Glomerular endothelial cell (primary cell): ENCODE data around the gene PRPF19. TPM values are rescaled to one million over a fixed set of nuclear protein-coding genes. Genes with fewer than 3 reads are reported as not detected.

ENCODE experiments used
- DNase-seq: peaks from one replicate; pipeline ENCODE4 v3.0.0-alpha.2; 2011; ENCODE audit warnings: low read depth, low spot score; ENCODE audit errors: extremely low read depth
- total RNA-seq: library from RNA; depleted of rRNA; stranded (reverse); fragments of >200 nt; gene quantifications from 2 replicates; pipeline ENCODE4 v1.2.3, GENCODE V29; 2015

Gene PRPF19
- total RNA-seq, 1 donor from 2014 or later = 98.2 TPM

GRCh38 chr11:60862171-60862570 lies 44.2 kb downstream of the PRPF19 start:
- no peak for DNase-seq

DNA sequence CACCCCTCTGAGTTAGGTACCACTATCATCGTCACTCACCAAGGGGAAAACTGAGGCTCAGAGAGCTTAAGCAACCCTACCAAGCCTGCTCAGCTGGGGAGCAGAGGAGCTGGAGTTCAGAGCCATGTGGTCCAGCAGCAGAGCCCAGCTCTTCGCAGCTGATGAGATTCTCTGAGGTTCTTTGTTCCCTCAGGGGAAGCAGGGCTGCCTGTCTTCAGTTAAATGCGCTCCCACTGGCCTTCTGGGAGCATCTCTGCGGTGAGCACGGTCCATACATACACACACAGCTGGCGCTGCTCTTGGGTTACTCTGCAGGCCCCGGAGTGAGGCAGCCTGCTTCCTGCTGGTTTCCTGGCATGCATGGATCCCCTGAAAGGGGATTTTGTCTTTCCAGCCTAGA lies 45.4 kb downstream of the PRPF19 start:
- no peak for DNase-seq

- DNase-seq = no peak
Observed at GRCh38 chr11:60859616-60860250, 46.7 kb downstream of the PRPF19 start.

- no peak for DNase-seq
Observed at GRCh38 chr11:60858731-60859464, 47.5 kb downstream of the PRPF19 start.

- DNase-seq = no peak
Observed at GRCh38 chr11:60858236-60858635, 48.1 kb downstream of the PRPF19 start.

DNA sequence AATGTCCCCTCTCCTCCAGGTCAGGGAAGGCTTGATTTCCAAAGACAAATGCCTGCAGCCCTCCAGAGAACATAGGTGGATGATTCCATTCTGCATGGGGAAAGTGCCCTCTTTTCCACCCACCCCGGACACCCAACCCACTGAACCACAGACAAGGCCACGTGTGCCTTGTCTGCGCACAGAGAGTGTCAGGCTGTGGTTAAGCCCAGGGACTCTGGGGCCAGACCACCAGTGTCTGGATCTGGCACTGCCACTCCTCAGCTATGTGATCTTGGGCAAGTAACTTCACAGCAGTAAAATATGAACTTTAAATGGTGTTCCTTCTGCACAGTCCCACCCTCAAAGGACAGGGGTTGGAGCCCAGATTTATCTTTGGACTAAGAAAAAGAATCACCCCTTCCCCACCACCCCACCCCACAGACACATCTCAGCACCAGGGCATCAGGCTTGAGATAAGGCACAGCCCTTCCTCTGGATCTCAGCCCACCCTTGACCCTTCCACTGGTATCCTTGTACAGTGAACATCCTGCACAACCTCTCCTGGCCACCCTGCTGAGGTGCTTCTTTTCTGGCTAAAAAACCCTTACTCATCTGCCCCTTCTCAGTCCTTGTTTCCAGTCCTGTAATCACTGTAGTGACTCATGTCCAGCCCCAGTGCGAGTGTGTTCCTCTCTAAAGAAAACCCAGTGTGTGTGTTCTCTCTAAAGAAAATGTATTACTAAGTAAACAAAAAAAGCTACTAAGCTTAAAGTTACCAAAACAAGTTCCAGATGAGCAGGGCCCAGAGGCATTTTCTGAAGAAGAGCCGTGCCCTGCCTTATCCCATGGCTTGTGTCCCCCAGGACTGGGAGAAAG lies 48.8 kb downstream of the PRPF19 start:
- DNase-seq = no peak

GRCh38 chr11:60855726-60856633 lies 50.4 kb downstream of the PRPF19 start, which contains the start of gene PTGDR2:
Gene PTGDR2 (minus strand): TSS chr11:60855950. CDS start chr11:60853722, 2,228 bp downstream.
- DNase-seq = no peak

DNA sequence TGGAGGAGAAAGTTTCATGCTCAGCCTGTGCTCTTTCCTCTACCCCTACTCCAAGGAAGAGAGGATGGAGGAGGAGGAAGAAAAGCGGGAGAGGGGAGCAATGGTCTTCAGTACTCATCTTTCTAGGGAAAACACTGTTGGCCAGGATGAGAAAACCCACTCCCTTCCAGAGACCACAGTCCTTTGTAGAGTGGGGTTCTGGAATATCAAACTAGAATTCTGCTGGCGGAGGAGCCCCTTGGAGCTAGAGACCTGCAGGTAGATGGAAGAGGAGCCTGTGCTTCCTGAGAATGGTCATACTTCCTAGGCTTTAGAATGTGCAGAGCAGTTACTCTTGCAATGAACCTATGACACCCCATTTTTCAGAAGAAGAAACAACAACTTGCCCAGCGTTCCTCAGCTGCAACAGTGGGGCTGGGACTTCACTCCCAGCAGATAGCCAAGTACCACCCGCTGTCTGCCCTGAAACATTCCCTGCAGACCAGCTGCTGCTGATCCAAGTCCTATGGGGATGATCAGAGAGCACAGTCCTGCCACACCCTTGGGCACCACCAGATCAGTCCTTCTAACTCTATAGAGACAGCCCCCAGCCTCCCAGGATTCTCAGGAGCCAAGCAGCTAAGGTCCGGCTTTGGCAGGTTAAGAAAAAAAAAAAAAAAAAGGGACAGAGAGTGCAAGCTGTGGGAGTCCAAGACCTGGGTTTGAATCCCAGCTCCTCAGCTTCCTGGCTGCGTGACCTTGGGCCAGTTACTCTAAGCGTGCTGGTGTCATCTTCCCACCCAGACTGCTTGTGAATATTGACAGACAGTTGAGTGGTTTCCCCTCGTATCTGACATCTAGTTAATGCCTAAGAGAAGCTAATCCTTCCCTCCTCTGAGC lies 51.3 kb downstream of the PRPF19 start:
- DNase-seq = no peak

DNA sequence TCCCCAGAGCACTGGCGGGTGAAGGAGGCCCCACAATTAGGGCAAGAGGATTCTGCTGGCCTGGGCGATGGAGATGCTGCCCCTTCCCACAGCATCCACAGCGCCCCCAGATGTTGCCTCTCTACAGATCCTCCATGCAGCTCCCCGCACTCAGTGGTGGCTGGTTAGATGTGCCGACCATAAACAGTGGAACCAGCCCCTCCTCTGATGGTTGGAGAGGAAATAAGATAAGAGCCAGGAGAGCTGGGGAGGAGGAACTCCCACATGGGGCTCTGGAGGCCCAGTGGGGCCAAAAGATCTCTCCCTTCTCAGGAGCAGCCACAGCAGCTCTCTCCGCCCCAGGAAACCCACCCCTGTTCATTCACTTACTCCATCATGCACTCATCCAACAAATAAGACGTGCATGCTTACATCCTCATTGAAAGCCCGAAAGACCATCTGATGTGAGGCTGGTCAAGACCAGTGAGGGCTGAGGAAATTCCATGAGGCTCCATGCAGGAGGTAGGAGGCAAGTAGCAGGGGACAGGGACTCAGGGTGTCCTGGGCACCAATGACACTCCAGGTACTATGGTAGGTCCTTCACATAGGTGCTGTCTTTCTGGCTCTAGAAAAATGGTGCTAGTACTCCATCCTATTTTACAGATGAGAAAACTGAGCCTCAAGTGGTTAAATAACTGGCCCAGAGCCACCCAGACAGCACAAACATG lies 52.1 kb downstream of the PRPF19 start:
- no peak for DNase-seq

DNA sequence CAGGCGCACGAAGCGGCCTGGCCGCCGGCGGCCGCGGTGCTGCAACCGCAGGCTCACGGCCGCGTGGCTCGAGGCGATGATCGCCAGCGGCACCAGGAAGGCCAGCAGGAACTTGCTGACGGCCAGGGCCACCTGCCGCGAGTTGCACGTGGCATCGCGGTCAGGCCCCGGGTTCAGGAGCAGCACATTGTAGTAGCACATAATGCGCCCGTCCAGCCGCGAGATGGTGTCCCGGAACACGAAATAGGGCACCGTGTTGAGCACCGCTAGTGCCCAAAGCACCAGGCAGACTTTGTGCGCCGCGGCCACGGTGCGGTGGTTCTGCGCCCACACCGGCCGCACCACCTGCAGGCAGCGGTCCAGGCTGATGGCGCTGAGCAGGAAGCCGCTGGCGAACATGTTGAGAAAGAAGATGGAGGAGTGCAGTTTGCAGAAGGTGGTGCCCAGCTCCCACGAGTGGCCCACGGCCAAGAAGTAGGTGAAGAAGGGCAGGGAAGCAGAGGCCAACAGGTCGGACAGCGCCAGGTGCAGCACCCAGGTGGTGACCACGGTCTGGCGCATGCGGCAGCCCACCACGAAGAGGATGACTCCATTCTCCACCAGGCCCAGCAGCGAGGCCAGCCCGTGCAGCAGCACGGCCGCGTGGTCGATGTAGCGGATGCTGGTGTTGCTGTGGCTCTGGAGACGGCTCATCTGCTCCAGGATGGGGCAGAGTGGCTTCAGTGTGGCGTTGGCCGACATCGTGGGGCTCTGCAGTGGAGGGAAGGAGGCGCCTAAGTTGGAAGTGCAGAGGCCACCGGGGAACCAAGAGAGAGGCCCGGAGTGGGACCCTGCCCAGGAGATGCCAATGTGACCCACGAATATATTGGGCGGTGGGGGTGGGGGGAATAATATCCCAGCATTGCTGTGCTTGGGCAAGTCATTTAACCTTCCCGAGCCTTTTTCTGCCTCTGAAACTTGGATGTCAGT lies 53.1 kb downstream of the PRPF19 start:
- DNase-seq = no peak

- DNase-seq = no peak
Observed at GRCh38 chr11:60852117-60852981, 54.0 kb downstream of the PRPF19 start.

DNA sequence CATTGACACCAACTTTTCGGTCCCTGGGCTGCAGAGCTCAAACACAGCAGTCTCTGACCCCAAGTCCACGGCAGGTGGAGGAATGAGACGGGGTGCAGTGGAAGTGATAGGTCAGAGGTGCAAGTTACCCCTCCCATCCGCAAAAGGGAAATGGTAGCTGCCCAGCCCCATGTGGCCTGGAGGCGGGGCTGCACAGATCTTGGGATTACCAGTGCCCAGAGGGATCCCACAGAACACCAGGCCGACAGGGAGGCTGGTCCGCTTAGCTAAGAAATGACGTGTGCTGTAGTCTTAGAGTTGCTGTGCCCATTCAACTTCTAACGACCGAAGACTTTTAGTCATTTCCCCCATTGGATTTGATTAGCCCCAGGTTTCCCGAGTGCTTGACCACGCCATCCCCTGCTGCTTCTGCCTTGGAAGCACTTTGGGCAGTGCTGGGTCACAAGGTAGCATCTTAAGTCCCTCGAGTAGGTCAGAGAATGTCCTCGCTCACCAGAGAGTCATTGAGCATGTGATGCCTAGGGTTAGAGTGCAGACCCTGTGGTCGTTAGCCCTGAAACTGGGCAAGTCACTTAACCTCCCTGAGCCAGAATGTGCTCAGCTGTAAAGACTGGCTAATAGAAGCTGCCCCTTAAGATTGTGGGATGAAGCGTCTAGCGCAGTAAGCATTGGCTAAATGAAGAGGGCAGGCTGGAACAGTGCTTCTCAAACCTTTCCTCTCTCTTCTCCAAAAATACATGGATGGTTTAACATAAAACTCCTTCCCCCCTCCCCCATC lies 54.9 kb downstream of the PRPF19 start:
- DNase-seq = no peak

DNA sequence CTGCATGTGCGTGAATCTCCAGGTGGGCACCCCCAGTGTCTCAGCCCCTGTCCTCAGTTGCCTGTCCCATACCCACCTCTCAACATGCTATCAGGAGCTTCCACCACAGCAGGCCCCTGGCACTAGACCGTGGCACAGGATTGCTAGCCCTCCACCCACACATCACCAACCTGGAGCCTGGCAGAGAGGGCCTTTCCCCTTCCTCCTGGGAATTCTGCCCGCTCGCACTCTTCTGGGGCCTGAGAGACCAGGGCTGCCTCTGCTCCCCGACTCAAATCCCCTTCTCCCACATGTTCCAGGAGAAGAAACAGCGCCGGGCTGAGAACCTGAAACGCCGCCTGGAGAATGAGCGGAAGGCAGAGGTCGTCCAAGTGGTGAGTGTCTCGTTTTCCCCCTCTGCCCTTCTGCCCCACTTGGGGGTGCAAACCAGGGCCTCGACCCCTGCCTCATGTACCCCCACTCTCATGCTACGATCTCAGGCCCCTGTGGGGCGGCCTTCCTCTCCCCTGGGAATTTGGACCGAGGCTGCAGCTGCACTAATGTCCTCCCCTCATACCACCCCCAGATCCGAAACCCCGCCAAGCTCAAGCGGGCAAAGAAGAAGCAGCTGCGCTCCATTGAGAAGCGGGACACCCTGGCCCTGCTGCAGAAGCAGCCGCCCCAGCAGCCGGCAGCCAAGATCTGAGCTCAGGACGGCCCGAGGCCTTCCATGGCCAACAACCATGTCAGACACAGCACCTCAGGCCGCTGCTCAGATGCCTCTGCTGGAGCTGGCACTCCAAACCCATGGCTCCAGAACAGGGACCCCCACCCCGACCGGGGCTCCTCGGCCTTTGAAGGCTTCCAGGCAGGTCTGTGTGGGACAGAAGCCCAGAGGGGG lies 56.5 kb downstream of the PRPF19 start:
- no peak for DNase-seq

- DNase-seq = no peak
Observed at GRCh38 chr11:60848714-60849151, 57.7 kb downstream of the PRPF19 start.

GRCh38 chr11:60847896-60848295 lies 58.5 kb downstream of the PRPF19 start:
- no peak for DNase-seq
